ENCODE measurements around the gene MRPS11. TPM values are rescaled to one million over a fixed set of nuclear protein-coding genes. Genes with fewer than 3 reads are reported as not detected.

The MRPS11 gene
- total and polyA plus RNA-seq, 2 experiments from 2014 or later, result 28.5 to 67.8 TPM

DNA sequence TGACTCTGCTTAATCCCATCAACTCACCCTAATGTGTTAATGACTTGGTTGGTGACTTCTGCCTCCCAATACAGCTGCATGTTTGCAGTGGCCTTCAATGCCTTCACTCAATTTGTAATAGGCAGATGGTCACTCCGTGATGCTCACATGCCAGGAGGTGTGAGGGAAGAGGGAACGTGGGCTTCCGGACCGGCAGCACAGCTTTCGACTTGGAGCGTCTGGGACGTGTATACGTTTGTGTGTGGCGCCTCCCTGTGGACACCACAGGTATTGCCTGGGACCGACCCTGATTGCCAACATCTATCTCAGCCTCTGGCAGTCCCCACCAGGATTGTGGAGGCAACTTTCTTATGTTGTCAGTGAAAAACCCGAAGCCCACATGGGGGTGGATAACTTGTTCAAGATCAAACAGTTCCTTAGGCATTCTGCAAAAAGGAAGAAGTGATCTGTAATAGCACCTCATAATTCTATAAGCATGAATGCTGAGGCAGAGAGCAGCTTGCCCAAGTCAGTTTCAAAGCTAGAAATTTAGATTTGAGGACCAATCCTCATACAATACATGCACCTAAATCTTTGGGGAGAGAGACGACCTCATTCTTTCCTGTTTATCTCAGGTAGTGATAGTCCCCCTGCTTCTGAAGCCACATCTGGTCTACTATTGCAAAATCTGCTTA, 17.2 kb upstream of the MRPS11 start:
- no peaks in the 10 kb centered on the region for H3K79me2 ChIP-seq

DNA sequence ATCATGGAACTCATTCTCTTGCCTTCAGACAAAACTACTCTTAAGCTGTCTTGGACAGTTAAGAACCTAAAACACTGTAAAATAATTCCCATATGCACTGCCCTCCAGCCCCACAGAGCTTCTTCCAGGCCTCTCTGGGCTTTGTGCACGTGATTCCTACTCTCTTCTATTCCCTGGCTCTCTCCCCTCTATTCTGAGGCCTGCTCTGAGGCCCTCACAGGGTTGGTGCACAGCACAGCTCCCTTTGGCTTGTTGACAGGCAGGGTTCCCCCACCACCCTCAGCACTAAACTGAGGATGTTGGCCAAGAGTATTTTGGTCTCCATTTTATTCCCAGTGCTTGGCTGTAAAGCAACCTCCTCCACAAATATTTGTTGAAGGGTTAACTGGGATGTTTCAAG, 13.9 kb upstream of the MRPS11 start:
- no peaks in the 10 kb centered on the region for H3K79me2 ChIP-seq
- no peak overlapping the region for H2AFZ ChIP-seq
- no peaks in the 10 kb centered on the region for H3K27me3 ChIP-seq
- no peak overlapping the region for H3K4me2 ChIP-seq
- H3K9me2 ChIP-seq (replicated peaks; ENCODE audit: insufficient read depth), result no peaks in the 10 kb centered on the region
- no peaks in the 10 kb centered on the region for H3K36me3 ChIP-seq (replicated peaks; ENCODE audit: insufficient read depth, low read depth)
- WGBS (ENCODE audit: low lambda C conversion rate, missing lambda C conversion rate), result 38% methylated on average over 1 of the region's 1 CpG
- no peak for DNase-seq (ENCODE audit: low spot score)
- H4K20me1 ChIP-seq (ENCODE audit: insufficient read depth, poor library complexity, severe bottlenecking), result no peaks in the 10 kb centered on the region
- H3K27ac ChIP-seq, result no peak overlapping the region
- H3K4me1 ChIP-seq (ENCODE audit: insufficient read depth), result no peaks in the 10 kb centered on the region
- no peaks in the 10 kb centered on the region for H3K9me3 ChIP-seq (ENCODE audit: low read depth)
- TF ChIP-seq EZH2phosphoT487 (IDR thresholded peaks at IDR 0.05; ENCODE audit: low read depth, severe bottlenecking, unreplicated experiment), result no peak
- TF ChIP-seq EZH2 (IDR thresholded peaks at IDR 0.05; ENCODE audit: borderline replicate concordance), result no peak
- TF ChIP-seq, protein P1, sequence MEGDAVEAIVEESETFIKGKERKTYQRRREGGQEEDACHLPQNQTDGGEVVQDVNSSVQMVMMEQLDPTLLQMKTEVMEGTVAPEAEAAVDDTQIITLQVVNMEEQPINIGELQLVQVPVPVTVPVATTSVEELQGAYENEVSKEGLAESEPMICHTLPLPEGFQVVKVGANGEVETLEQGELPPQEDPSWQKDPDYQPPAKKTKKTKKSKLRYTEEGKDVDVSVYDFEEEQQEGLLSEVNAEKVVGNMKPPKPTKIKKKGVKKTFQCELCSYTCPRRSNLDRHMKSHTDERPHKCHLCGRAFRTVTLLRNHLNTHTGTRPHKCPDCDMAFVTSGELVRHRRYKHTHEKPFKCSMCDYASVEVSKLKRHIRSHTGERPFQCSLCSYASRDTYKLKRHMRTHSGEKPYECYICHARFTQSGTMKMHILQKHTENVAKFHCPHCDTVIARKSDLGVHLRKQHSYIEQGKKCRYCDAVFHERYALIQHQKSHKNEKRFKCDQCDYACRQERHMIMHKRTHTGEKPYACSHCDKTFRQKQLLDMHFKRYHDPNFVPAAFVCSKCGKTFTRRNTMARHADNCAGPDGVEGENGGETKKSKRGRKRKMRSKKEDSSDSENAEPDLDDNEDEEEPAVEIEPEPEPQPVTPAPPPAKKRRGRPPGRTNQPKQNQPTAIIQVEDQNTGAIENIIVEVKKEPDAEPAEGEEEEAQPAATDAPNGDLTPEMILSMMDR (IDR thresholded peaks at IDR 0.05; ENCODE audit: poor library complexity), result no peak
- H3K4me3 ChIP-seq, result no peak overlapping the region

More for the DNA sequence above, 17.2 kb upstream of the MRPS11 start:
- no peaks in the 10 kb centered on the region for H3K4me1 ChIP-seq (ENCODE audit: insufficient read depth)
- H3K9me2 ChIP-seq (replicated peaks; ENCODE audit: insufficient read depth), result no peaks in the 10 kb centered on the region
- H2AFZ ChIP-seq, result no peak overlapping the region
- H4K20me1 ChIP-seq (ENCODE audit: insufficient read depth, poor library complexity, severe bottlenecking), result no peaks in the 10 kb centered on the region
- no peaks in the 10 kb centered on the region for H3K27me3 ChIP-seq
- DNase-seq (ENCODE audit: low spot score), result peak; percentile 86
- H3K36me3 ChIP-seq (replicated peaks; ENCODE audit: insufficient read depth, low read depth), result no peaks in the 10 kb centered on the region
- 5% methylated on average over 12 of the region's 12 CpGs for WGBS (ENCODE audit: low lambda C conversion rate, missing lambda C conversion rate)
- H3K4me3 ChIP-seq, result no peak overlapping the region
- peak overlapping the region; percentile 47 for H3K4me2 ChIP-seq
- H3K9me3 ChIP-seq (ENCODE audit: low read depth), result no peaks in the 10 kb centered on the region
- H3K27ac ChIP-seq, result no peak overlapping the region
- no peak for TF ChIP-seq EZH2phosphoT487 (IDR thresholded peaks at IDR 0.05; ENCODE audit: low read depth, severe bottlenecking, unreplicated experiment)
- TF ChIP-seq, protein P1 (IDR thresholded peaks at IDR 0.05; ENCODE audit: poor library complexity), result peak; percentile 92

DNA sequence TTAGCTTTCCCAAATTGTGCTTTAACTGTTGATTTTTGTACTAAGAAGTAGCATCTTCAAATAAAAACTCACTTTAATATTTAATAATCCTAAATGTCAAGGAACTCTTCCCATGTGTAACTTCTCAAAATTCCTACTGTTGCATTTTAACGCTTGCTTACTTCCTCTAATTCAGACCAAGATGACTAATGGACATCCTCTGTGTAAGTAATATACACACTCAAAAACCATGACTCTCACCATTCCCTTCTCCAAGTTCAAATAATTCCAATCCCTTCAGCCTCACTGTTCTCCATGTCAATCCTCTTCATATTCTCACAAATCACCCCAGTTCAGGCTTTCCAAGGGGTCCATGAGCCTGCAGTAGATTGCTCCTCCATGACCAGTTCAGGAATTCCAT, 13.3 kb upstream of the MRPS11 start:
- TF ChIP-seq EZH2phosphoT487 (IDR thresholded peaks at IDR 0.05; ENCODE audit: low read depth, severe bottlenecking, unreplicated experiment) (no peak), EZH2 (IDR thresholded peaks at IDR 0.05; ENCODE audit: borderline replicate concordance) (no peak)
- TF ChIP-seq, protein P1 (IDR thresholded peaks at IDR 0.05; ENCODE audit: poor library complexity), result no peak
- H3K4me2 ChIP-seq, result no peak overlapping the region
- H3K27ac ChIP-seq, result no peak overlapping the region
- H3K4me1 ChIP-seq (ENCODE audit: insufficient read depth), result no peaks in the 10 kb centered on the region
- no peak overlapping the region for H3K4me3 ChIP-seq
- DNase-seq (ENCODE audit: low spot score), result no peak
- no peaks in the 10 kb centered on the region for H3K79me2 ChIP-seq
- H3K9me2 ChIP-seq (replicated peaks; ENCODE audit: insufficient read depth), result no peaks in the 10 kb centered on the region
- WGBS (ENCODE audit: low lambda C conversion rate, missing lambda C conversion rate), result 96% methylated on average over 1 of the region's 1 CpG
- H3K36me3 ChIP-seq (replicated peaks; ENCODE audit: insufficient read depth, low read depth), result no peaks in the 10 kb centered on the region
- H2AFZ ChIP-seq, result no peak overlapping the region
- H4K20me1 ChIP-seq (ENCODE audit: insufficient read depth, poor library complexity, severe bottlenecking), result no peaks in the 10 kb centered on the region
- H3K27me3 ChIP-seq, result no peaks in the 10 kb centered on the region
- H3K9me3 ChIP-seq (ENCODE audit: low read depth), result no peaks in the 10 kb centered on the region
